GM18517 (cell line): ENCODE data around the gene DSG2.

Experiments used
- ATAC-seq: cut with Tn5 transposase; IDR thresholded peaks from one replicate; pipeline ENCODE4 v1.9.1; 2021; ENCODE audit warnings: mild to moderate bottlenecking, moderate library complexity; ENCODE audit not compliant: unreplicated experiment

Gene DSG2

DNA sequence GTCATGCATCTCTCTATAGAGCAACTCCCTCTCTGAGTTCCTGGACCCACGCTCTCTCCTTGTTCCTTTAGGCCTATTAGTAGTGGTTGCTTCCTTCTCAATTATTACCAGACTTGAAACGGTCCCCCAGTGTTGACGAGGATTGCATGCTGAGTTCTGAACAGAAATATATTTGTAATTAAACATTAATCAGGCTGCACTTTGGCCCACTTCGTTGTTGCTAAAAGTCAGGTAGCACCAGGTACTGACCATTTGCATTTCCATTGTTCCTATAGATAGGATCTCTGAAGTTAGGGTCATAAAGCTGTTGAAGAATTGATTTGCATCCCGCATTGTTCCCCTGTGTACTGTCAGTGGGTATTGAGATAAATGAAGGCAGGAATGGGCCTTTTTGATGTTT is 56.8 kb downstream of the DSG2 start:
- no peak for ATAC-seq

DNA sequence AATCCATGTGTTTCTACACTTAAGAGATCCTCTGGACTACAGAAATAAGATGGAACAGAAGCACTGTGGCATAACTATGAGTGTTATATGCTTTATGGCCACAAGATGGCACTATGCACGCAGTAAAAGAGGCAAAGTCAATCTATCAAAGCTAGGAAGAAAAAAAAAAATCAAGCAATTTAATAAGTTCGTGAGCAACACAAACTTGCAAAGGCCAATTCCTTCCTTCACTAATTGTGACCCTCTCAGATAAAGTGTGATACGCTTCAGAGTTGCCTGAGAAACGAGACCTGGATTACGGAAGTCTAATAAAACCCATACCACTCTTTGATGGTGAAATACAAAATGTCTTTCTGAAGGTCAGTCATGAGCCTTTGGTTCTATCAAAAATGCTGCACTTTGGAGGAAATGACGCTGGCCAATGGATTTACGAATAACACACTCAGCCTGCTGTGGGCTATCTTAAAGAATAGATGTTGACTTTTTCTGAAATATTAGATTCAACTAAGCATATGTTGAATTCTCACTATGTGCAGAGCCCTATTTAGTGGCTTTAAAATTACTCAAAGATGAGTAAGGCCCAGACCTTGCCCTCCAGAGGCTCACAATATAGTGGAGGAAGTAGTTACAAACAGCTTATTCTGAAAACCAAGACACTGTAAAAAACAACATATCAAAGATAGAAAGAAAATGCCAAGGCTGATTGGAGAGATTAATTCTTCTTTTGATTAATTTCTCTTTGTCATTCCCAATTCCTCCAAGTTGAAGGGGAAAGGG is 58.2 kb downstream of the DSG2 start:
- ATAC-seq: peak; percentile 84

DNA sequence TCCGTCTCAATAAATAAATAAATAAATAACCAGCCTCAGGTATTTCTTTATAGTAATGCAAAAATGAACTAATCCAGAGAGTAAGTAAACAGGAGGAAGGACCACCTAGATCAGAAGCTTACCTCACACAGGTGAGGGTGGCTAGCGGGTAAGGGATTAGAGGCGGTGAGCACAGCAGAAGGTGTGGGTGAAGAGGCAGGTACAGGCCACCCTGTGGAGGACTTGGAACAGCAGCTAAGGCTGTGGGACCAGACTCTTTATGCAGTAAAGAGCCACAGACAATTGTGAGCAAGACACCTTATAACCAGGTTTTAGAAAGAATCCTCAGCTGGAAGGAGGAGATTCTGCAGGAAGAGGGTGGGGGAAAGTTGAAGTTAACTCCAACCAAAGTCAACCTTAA is 59.5 kb downstream of the DSG2 start:
- ATAC-seq: no peak

DNA sequence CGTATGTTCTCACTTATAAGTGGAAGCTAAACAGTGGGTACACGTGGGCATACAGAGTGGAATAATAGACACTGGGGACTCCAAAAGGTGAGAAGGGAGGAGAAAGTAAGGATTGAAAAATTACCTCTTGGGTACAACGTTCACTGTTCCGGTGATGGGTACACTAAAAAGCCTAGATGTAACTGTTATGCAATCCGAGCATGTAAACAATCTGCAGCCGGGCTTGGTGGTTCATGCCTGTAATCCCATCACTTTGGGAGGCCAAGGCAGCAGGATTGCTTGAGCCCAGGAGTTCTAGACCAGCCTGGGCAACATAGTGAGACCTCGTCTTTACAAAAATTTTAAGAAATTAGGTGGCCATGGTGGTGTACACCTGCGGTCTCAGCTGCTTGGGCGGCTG is 60.6 kb downstream of the DSG2 start:
- no peak for ATAC-seq

DNA sequence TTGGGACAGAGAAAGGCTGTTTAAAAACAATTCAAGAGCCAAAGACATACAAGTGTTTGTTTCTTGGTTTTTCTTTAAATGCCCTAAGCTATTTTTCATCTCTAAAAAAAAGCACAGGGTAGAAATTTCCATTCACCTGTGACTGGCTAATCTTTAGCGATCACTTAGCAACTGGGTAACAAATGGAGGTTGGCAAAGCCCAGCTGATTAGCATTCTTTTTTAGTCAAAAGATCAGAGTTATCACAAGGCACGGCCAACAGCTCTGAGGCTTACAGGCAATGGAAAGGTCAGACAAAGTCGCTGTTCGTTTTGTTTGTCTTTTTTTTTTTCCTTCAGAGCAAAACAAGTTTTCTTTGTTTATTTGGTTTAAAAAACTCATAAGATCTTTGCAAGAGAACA is 64.7 kb downstream of the DSG2 start:
- ATAC-seq: no peak

DNA sequence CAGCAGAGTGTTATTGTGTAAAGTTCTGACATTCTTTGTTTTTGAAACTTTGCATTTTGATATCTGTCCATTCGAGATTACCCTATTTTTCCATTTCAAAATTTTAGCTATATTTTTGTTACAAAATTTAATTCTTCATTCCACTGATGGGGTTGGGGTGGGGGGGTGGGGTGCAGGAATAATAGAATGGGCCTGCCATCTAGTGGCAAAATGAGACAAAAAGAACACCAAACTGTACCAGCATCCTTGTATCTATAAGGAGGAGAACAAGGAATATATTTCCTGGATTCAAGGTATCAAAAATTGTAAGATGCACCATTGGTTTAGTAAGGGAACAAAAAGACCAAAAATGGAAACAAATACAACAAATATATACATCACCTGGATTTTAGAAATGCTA is 65.8 kb downstream of the DSG2 start:
- no peak for ATAC-seq

DNA sequence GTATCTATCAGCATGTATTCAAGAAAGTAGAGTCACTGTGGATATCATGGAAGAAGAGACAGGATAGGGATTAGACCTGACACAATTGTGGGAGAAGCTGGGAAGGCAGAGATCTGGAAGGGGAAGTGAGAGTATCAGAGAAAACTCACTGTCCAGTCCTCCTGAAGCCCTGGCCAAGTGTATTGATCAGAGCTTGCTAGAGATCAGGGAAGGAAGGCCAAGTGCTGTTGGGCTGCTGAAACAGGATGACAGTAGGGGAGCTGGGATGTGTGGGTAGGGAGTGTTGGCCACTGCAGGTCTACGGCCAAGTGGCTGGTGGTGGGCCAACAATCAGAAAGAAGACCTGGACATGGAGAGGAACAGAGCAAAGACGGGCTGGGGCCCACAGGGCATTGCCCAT is 67.4 kb downstream of the DSG2 start:
- ATAC-seq: no peak

DNA sequence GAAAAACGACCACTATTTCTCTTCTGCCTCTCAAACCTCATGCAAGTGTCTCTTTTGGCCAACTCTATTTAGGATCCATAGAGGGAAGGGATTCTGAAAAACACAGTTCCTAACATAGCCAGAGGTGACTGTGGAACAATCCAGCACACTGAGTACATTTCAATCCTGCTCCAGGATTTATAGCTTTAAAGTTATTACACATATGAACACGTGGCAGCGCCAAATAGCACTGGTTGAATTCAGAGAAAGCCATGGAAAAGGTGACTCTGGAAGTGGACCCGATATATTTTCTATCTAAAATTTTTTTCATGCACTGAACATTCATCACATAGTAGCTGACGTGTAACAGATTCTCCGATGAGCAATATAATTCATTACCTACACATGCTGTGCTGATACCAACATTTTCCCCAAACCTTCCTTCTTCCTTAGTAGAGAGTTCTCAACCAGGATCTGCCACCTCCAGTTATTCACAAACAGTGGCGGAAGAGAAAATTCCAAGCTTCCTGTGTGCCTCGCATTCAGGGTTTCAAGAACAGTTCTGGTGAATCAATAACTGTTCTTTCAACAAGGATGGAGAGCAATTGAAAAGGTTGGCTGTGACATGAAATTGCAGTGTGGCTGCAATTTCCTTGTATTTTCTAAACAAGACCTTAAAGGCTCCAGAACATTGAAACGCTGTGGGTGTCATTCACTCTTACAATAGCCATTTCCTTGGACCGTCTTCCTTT is 68.0 kb downstream of the DSG2 start:
- ATAC-seq: no peak

DNA sequence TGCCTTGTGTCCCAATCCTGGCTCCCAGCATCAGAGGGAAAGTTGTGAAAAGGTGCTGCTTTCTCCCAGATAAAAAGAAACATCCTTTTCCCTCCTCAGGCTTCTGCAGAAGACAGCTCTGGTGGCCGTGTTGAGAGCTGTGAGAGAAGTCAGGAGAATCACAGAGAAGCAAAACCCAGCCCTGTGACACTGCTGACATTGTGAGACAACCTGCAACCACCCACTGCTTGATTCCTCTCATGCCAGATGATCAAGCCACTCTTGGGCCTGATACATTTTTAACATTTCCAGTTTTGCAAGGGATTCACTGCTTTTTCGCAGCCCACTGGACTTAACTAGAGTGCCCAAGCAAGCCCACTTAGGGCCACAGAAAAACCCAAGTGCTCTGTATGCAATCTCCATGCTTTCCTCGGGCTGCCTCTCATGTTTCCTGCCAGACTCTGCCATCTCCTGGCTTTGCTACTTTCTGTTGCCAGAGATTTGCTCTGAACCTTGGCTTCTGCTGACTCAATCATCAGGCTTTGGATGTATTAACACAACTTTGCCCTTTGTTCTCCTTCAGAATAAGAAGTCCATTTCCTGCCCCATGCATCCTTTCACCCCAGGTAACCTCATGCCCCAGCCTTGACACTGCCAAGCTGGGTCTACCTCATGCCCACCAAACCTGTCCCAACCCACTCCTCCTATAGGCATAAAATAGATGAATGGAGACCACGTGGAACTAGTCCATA is 68.8 kb downstream of the DSG2 start:
- ATAC-seq: no peak

DNA sequence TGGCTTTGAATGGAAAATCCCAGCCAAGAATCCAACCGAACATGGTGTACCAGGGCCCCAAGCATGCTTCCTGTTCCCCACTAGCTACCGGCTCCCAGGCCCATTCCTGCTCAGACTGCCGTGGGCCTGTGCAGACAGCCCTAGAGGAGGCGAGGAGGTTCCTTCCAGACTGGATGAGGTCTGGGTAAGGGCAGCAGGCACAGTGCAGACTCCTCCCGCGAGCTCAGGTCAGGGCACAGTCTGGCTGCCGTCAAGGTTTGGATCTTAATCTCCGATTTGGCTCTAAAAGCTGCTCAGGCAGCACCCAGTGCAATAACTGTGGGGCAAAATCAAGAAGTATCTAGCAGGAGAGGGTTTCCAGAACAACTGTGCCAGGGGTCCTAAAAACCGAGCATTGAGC is 74.4 kb downstream of the DSG2 start:
- ATAC-seq: no peak

DNA sequence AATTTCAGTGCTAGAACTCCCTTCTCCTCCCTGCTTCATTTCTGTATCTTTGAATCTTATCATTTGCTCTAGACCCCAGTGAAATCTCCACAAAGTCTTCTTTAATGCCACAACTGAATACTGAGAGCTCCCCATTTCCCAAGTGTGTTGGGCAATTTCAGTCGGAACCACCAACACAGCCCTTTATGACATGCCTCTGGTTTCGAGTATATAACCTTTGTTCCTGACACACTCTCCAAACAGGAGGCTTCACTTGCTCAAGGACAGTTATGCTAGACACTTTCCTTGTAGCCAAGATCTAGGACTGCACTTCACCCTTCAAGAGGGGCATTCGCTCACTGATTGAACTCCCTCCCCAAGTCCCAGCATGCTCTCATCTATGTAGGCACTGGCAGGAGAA is 75.1 kb downstream of the DSG2 start:
- ATAC-seq: no peak

DNA sequence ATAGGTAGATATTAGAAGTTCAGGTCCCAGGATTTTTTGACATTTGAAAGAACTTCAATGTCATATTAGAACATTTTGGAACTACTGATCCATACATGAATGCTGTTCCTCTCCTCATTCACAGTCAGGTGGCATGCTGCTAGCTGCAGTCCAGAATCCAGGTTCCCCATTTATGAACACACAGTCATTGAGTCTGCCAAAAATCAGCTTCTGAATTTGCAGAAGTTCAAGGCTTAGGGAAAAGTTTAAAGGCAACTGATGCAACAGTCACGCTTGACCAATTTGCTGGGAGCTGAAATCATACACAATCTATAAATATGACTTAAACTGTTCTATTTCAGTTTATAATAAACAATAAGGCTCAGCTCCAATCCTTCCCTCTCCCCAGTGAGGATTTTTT is 76.4 kb downstream of the DSG2 start:
- no peak for ATAC-seq

DNA sequence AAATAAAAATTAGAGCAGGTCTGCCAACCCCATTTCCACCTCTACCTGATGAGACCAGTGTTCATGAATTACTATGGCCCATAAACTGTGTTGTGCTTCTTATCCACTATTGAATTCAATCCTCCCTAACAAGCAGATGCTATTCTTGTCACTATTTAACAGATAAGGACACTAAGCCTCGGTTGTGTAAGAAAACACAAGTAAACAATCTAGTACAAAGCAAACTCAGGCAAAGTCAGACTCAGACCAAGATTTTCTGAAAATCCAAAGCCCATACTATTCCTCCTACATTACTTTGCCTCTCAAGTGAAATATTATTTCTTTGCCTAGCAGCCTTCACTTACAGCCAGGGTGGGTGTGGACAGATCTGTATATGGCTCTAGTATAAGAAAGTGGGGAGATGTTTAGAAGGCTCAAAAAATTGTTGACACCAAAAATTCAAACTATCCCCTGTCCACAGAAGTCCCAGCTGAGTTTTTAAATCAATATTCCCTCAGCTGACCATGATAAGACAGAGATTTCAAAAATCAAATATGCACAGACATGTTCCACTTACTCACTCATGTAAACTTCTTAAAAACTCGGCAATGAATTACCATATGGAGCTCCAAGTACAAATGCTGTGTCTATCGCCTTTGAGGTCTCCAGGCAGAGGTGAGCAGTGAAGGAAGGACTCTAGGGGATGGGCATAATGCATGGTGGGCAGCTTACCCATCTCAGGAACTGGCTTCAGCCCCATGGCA is 77.7 kb downstream of the DSG2 start:
- ATAC-seq: no peak

DNA sequence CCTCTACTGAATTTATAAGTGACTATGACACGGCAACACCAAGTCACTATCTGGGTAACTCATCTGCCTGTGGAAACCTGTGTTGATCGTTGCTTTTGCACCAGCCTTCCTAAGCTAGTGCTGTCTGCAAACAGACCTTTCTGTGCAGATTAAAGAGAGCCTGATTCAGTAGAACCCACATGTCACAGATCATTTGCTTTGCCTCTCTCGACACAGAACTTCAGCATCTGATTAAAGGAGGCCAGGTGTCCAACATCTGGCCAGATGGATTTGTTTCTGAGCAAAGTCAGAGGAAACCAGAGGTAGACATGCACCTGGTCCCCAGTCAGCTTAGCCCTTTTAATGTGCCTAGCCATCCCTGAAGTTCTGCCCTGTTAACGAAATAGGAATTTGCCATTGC is 78.7 kb downstream of the DSG2 start:
- ATAC-seq: no peak

DNA sequence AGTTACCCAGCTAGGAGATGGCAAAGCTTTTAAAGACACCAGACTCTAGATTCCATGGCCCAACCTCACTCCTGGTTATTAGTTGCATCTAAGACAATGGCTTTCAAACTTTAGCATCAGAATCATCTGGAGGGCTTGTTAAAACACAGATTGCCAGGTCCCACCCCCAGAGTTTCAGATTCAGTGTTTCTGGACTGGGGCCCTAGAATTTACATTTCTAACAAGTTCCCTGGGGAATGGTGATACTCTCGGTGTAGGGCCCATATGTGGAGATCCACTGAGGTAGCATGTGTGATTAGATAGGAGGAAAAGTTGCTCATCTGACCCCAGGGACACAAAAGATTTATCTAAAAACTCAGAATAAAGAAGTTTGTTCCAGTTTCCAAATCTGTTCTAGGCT is 79.2 kb downstream of the DSG2 start:
- ATAC-seq: no peak

DNA sequence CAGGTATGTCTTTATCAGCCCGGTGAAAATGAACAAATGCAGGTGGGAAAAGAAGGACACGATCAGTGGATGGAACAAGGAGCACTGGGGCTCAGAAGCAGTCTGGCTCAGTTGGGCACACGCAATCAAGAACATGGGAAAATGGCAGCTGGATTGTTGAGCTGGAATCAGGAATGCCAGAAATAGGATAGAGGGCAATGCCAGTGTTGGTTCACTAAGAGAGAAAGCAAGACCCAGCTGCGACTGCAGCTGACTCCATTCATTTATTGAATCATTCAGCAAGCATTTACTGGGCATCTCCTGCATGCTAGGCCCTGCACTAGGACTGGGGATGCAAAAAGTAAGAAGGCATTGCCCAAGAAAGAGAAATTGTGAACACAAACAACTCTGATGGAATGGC is 80.1 kb downstream of the DSG2 start:
- no peak for ATAC-seq

DNA sequence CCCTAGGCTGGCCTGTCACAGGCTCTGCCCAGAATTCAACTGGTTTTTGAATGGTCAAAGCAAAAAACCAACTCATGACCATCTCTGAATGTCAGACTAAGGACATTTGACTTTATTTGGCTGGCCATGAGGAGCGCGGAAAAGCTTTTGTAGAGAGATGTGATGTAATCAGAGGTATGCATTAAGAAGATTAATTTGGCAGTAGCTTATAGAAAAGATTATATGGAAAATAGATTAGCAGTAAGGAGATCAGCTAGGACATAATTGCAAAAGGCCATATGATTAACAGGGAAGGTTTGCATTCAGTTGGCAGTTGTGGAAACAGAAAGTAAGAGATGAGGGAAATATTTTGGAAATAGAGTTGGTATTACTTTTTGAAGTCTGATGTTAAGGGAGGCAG is 81.4 kb downstream of the DSG2 start:
- no peak for ATAC-seq

DNA sequence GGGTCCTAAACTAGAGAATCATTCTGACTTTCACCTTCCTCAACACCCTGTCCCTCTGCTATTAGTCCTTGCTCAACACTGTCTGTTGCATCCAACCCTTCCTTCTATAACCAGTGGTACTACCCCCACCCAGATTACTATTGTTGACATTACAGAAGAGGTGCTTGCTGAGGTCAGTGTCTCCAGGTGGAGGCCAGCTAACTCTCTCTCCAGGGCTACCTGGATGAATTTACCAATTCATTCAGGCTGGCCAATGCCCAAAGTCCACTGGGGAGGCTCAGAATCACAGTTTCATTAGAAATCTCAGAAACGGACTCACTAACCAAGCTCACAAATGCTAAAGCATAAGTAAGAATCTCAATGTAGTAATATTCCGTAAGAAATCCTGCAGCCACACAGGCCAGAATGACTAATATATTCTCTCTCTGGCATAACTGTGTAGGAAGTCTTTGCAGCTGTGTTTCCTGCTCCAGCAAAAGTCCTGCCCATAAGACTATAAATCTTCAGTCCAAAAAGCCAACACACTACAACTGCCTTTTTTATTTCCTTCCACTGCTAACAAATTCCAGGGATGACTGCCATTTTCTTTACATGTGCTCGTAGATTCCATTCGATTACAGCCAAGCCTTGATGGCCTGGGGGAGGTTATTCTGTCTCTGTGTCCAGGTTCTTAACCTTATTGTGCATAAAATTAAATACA is 83.7 kb downstream of the DSG2 start:
- no peak for ATAC-seq

DNA sequence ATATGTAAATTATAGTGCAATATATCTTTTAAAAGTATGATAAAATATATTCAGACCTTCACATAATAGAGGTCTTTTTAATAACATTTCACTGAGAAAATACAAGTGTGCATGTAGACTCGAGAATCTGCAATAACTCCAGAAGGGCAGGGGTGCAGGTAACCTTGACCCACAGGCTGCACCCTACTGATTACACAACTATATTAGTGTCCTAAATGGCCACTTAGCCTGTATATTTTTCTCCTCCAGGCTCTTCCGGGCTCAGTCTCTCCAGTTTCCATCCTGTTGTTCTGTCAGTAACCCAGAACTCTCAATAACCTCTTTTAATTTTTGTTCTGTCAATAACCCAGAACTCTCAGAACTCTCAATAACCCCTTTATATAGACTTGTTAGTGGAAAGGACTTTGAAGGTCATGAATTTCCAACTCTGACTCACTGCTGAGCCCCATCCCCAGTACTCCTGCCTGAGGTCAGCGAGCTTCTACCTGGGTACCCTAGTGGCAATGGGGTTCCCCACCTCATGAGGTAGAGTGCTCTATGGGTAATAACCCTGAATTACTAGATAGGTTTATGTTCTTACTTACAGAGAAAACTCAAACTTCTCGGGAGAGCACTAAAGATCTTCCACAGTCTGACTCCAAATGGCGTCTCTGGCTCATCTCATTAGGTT is 85.3 kb downstream of the DSG2 start:
- ATAC-seq: no peak

DNA sequence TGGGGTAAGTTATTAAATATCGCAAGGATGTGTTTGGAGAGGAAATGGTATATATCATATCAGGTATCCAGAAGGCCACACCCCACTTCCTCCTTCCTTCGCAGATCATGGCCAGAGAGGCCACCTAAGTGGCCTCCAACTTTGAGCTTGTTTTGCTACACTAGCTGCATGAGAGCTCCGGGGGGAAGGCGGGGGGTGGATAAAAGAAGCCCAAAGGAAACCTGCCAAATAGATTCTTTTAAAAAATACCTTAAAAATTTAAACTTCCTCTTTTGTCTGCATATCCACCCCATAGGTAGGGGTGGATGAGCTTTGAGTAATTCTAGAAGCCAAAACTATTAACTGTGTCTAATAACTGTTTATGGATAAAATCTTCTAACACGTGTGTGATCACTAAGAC is 88.0 kb downstream of the DSG2 start:
- no peak for ATAC-seq
